H7 (cell line): ENCODE measurements around the gene TMEM97. TPM values are rescaled to one million over a fixed set of nuclear protein-coding genes. Genes with fewer than 3 reads are reported as not detected.

Experiments
- DNase-seq: peaks from one replicate; pipeline ENCODE4 v3.0.0; 2012
- H3K27me3 ChIP-seq: 2 replicates; pipeline ENCODE4 v1.6.0; 2011; ENCODE audit warnings: mild to moderate bottlenecking, low read length; ENCODE audit not compliant: control insufficient read depth, insufficient read depth
- H3K36me3 ChIP-seq: replicated peaks from 2 replicates; pipeline ENCODE4 v1.5.1; 2011; ENCODE audit warnings: low read length; ENCODE audit not compliant: control insufficient read depth, insufficient read depth
- H3K4me3 ChIP-seq: 2 replicates; pipeline ENCODE4 v1.5.1; 2011; ENCODE audit warnings: low read depth, mild to moderate bottlenecking, control low read depth, low read length, moderate library complexity; ENCODE audit not compliant: insufficient read depth
- total RNA-seq: library from RNA; depleted of rRNA; stranded (reverse); fragments of >200 nt; shearing (Covaris generic); gene quantifications from 2 replicates; pipeline ENCODE4 v1.2.3, GENCODE V29; 2014; rRNA removed

Gene TMEM97
- total RNA-seq, 1 experiment from 2014 or later = 90.4 TPM

DNA sequence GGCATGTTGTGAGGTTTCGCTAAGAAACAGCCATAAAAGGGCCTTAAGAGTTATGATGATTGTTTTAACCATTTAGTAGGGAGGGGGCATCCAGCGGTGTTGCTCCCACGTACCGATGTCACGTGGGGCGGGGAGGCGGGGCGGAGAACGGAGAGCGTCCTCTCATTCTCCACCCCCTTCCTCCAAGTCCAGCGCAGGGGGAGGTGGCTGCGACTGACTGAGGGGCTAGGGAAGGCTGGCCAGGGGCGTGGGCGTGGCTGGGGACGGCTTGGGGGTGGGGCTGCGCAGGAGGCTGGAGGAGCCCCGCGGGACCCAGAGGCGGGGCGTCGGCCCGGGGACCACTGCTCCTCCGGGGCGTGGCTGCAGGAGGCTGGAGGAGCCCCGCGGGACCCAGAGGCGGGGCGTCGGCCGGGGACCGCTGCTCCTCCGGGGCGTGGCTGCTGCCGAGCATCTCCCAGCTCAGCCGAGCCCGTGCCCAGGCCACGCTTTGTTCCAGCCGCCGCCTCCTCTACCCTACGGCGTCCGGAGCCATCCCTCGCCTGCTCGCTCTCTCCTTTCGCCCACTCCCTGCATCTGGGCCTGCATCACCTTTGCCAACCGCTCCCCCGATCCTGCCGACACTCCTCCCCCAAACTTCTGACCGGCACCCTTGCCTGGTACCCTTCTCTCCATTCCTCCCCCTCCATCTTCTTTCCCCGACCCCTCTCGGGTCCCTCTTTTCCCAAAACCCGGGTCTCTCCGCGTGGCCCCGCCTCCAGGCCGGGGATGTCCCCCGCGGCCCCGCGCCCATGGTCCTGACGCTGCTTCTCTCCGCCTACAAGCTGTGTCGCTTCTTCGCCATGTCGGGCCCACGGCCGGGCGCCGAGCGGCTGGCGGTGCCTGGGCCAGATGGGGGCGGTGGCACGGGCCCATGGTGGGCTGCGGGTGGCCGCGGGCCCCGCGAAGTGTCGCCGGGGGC is 52.5 kb downstream of the TMEM97 start, which contains the start of gene SARM1:
SARM1 (plus strand) TSS at position 450 of the 958 bp plus-strand sequence; CDS start at position 789, 339 bp downstream.
- peaks cover 20% of the 10 kb centered on the region for H3K27me3 ChIP-seq
- no peaks in the 10 kb centered on the region for H3K36me3 ChIP-seq
- peak; percentile 99 for DNase-seq
- peak within 1 kb of the TSS; percentile 60 for H3K4me3 ChIP-seq

DNA sequence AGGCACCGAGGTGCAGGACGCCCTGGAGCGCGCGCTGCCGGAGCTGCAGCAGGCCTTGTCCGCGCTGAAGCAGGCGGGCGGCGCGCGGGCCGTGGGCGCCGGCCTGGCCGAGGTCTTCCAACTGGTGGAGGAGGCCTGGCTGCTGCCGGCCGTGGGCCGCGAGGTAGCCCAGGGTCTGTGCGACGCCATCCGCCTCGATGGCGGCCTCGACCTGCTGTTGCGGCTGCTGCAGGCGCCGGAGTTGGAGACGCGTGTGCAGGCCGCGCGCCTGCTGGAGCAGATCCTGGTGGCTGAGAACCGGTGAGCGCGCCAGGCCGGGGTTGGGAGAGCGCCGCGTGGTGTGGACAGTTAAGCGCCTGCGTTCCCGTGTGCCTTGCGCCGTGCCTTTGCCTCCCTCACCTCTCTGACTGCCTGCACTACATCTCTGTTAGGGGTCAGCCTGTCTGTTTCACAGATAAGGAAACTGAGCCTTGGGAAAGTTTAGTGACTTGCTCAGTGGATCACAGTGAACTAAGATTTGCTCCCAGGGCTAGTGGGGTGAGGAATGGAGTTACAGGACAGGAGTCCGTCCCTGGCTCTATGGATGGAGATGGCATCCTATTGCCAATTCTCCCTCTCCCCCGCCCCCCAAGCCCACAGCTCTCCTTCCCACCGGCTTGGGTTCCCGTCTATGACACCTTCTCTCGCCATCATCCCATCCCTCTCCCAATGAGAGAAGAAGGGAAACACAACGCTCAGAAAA is 53.4 kb downstream of the TMEM97 start:
- peak; percentile 79 for DNase-seq
- H3K36me3 ChIP-seq = no peaks in the 10 kb centered on the region
- H3K4me3 ChIP-seq = peak overlapping the region; percentile 60
- peaks cover 20% of the 10 kb centered on the region for H3K27me3 ChIP-seq

DNA sequence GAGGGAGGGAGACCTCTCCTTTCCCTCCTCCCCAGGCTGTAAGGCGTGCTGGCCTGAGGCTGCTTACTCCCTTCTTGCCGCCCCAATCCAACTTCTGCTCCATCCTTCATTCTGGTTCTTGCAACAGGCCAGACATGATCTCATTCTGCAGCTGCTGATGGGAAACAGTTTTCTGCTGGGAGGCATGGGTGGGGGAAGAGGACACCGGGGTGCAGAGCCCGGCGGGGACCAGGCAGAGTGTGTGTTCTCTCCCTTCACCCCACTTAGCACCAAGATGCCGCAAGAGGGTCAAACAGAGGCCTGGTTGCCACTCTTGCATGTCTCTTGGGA is 53.9 kb downstream of the TMEM97 start:
- no peak overlapping the region for H3K4me3 ChIP-seq
- no peaks in the 10 kb centered on the region for H3K36me3 ChIP-seq
- H3K27me3 ChIP-seq = peaks cover 20% of the 10 kb centered on the region
- no peak for DNase-seq

Other genes with a start within 250 kb of the TMEM97 start
- 13.7 and 19.0 TPM in 2 replicates for gene IFT20, start 16.3 kb downstream of the TMEM97 start, total RNA-seq
- 19.3 and 21.3 TPM in 2 replicates for gene TNFAIP1, start 16.6 kb downstream of the TMEM97 start, total RNA-seq
- 115 and 130 TPM in 2 replicates for gene POLDIP2, start 38.3 kb downstream of the TMEM97 start, total RNA-seq
- not detected in 2 replicates for gene SEBOX, start 46.0 kb downstream of the TMEM97 start, total RNA-seq
- gene VTN, start 51.1 kb downstream of the TMEM97 start, total RNA-seq = 0.04 and 0.14 TPM in 2 replicates
- gene SARM1, start 52.5 kb downstream of the TMEM97 start, total RNA-seq = 0.62 and 1.7 TPM in 2 replicates
- 5.7 and 6.7 TPM in 2 replicates for gene SLC46A1, start 87.0 kb downstream of the TMEM97 start, total RNA-seq
- gene SLC13A2, start 154.4 kb downstream of the TMEM97 start, total RNA-seq = not detected in 2 replicates
- not detected in 2 replicates for gene FOXN1, start 187.1 kb downstream of the TMEM97 start, total RNA-seq
- 87.6 and 96.3 TPM in 2 replicates for gene UNC119, start 233.4 kb downstream of the TMEM97 start, total RNA-seq